T-helper 1 cell treated with Interleukin-12 subunit alpha and Interleukin-12 subunit beta and Interleukin-4 antibody, amounts not matched to agents 30 ng/mL and 1 ng/mL, for 36 hours (primary cell): ENCODE measurements around the gene STAG3. TPM values are rescaled to one million over a fixed set of nuclear protein-coding genes. Genes with fewer than 3 reads are reported as not detected.
"Not testable (repeated sequence)": the region's sequence is repeated elsewhere in the genome, so short reads cannot be mapped to it uniquely, and the experiment has no call there.

Source experiments
- intact Hi-C: fragments of 100-400 bp; cut with micrococcal nuclease; formaldehyde crosslinking; loops from one replicate; pipeline ENCODE4 v1.15.1; 2024
- total RNA-seq: library from RNA; stranded (reverse); gene quantifications from 2 replicates; pipeline ENCODE4 v1.2.3, GENCODE V29; 2022

STAG3 gene
- total RNA-seq, 1 donor from 2014 or later, result 33.0 TPM

DNA sequence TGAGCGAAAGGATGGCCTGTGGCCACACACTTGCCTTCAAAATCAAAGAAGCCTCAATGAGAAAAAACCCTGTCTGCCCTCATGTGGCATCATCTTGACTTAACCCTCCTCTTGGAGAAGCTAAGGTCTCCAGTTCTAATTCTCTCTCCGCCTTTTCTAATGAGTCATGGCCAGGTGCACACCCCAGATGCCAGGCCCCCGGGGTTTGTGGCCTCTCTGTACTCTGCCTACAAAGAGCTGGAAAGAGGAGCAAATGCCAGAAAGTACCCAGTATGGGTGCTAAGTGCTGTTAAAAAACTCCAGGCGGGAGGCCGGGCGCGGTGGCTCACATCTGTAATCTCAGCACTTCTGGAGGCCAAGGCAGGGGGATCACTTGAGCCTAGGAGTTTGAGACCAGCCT lies 62.3 kb downstream of the STAG3 start:
- intact Hi-C loops, result not testable (repeated sequence)

DNA sequence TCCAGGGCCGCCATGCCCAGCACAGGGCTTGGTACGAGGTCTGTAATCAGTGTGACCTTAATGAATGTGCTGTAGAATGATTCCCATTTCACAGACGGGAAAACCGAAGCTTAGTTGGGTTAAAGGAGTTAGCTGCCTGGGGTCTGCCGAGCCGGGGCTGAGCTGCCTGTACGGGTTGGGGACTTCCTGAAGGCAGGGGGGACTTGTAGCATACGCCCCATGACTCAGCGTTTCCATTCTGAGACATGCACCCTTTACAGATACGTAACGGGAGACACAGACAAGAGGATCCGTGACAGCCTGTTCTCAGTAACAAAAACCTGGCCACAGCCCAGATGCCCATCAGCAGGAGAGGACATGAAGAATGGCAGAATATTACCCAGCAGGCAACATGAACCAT lies 65.7 kb downstream of the STAG3 start:
- intact Hi-C loops, result loop anchor here (1.0 kb wide), 1 partner anchor 22 kb away; no protein-coding TSS in a partner anchor

DNA sequence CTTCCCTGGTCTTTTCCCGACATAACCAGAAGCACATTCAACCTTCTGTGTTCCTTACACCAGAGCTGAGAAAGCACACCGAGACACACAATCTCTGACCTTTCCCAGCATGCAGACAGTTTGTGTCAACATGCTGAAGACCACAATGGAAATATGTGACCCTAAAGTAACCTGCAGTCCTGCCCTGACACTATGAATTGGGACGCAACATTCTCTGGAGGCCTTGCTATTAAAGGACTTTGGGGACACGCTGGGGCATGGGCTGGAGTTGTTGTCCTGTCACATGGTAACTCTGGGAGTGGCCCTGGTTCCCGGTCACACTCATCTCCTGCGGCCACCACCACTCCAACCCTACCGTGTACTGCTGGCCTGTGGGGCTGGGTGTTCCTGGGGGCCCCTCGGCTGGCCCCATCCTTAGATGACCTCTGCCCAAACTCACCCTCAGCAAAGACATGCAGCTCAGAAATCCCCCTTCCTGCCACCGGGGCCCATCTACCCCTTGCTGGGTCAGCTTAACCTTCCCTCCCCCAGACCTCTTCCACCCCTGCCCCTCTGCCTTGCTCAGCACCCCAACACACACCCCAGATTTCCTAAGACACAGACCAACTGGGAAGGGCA lies 67.4 kb downstream of the STAG3 start:
- intact Hi-C loops, result not testable (repeated sequence)

DNA sequence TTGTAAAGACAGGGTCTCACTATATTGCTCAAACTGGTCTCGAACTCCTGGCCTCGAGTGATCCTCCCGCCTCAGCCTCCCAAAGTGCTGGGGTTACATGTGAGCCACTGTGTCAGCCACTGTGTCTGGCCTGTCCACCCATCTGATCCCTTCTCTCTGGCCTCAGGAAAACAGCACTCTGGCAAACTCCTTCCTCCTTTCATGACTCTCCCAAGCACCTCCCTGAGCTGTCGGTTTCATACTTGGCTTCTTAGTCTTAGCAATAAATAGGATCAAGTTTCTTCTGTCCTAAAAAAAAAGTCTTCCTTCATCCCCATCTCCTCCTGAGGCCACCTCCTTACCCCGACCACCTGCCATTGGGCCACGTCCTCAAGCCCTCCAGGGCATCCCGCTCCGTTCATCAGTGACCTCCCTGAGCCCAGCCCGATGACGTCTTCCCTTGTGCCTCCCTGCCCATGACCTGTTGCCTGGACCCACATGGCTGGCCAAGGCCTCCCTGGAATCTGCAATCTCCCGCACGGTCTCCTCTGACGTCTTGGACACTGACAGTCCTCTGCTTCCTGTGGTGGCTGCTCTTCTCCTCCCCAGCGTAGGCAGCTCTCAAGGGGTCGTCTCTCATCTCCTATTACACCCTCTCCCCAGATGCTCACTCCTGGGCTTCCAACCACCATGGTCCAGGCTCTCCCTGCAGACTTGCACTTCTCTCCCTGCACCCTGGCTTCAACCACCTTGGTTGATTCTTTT lies 68.6 kb downstream of the STAG3 start:
- intact Hi-C loops, result not testable (repeated sequence)

DNA sequence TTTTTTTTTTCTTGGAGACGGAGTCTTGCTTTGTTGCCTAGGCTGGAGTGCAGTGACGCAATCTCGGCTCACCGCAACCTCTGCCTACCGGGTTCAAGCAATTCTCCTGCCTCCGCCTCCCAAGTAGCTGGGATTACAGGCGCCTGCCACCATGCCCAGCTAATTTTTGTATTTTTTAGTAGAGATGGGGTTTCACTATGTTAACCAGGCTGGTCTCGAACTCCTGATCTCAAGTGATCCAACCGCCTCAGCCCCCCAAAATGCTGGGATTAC lies 69.1 kb downstream of the STAG3 start:
- intact Hi-C loops, result not testable (repeated sequence)

DNA sequence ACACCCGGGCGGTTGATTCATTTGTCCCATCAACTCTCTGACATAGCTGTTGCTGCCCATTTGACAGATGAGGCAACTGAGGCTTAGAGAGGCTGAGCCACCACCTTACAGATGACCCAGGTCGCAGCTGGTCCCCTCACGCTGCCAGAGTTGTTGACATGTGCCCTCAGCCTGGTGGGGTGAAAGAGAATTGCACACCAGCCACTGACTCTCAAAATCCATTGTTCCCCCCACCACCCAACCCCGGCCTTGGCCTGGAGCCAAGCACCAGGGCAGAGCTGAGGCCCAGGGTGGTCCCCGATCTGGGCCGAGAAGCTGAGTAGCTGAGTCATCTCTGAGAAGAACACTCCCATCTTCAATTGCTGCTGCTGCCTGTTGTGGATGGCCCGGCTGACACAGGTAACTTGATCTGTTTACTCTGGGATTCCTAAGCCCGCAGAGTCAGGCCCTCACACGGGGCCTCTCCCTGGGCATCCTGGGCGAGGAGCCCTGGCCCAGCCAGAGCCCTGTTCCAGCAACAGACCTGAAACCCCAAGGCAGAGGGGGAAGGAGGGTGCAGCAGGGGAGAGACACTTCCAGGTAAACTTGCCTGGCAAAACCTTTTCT lies 69.5 kb downstream of the STAG3 start:
- intact Hi-C loops, result no loop called here

DNA sequence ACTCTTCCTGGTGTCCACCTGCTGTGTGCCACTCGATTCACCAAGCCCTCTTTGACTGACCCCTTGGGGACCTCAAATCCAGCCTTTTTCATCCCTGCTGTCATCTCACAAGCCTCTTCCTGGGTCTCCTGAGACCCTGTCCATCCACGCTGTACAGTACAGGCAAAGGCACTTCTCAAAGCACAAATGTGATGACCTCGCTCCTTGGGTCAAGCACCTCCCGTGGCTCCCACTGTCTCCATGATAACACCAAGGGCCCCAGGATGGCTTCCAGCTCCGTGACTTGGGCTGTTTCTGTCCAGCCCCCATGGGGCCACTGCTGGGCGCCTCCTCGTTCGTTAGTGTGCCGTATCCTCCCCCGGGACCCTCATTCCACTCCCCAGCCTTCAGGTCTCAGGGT lies 70.8 kb downstream of the STAG3 start:
- intact Hi-C loops, result no loop called here

DNA sequence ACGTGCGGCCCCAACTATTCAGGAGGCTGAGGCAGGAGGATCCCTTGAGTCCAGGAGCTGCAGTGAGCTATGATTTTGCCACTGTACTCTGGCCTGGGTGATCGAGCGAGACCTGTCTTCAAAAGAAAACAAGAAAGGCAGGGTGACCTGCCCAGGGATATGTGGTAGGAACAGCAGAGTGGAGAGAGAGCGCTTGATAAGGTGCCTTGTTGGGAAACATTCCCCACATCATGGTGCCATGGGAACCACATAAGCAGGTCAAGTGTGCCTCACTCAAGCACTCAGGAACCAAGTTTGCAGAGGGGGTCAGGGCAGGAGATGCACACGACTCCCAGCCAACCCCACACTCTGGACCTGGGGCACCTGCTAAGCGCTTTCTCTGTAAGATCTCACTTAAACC lies 79.3 kb downstream of the STAG3 start:
- intact Hi-C loops, result no loop called here

DNA sequence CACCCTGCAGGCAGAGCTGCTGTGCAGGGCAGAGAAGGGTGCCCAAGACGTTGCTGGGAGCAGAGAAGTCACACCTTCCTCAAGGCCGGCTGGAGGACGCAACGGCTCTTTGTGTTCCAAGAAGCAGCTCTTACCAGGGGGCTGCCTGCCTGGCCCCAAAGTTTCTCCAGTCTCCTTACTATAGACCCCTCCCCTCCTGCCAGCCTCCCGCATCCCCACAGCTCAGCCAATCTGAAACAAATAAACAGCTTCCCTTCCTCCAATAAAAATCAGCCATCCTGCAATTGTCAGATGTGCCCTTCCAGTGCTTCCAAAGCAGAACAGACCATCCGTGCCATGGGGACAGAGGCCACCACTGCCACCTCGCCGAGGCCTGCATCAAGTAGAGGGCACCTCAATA lies 82.3 kb downstream of the STAG3 start:
- intact Hi-C loops, result not testable (repeated sequence)

DNA sequence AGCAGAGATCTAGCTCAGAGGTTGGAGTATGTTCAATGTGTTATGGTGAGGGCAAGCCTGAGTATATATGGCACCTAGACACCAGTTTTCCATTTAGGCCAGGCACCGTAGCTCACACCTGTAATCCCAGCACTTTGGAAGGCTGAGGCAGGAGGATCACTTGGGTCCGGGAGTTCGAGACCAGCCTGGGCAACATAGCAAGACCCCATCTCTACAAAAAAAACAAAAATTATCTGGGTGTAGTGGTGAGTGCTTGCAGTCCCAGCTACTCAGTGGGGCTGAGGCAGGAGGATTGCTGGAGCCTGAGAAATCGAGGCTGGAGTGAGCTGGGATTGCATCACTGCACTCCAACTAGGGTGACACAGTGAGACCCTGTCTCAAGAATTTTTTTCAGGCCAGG lies 85.2 kb downstream of the STAG3 start:
- intact Hi-C loops, result not testable (repeated sequence)

Other genes starting within 250 kb of the STAG3 start
- 0.32 TPM in 1 of 2 replicates, not detected in the other for gene GJC3, start 248.3 kb upstream of the STAG3 start, total RNA-seq
- not detected in 2 replicates for gene AZGP1, start 201.9 kb upstream of the STAG3 start, total RNA-seq
- 69.7 and 75.2 TPM in 2 replicates for gene ZKSCAN1, start 162.3 kb upstream of the STAG3 start, total RNA-seq
- 8.7 and 9.2 TPM in 2 replicates for gene ZSCAN21, start 128.1 kb upstream of the STAG3 start, total RNA-seq
- gene ZNF3, start 96.2 kb upstream of the STAG3 start, total RNA-seq, result 28.0 and 28.3 TPM in 2 replicates
- 95.2 and 110 TPM in 2 replicates for gene COPS6, start 88.9 kb upstream of the STAG3 start, total RNA-seq
- 257 and 262 TPM in 2 replicates for gene MCM7, start 76.5 kb upstream of the STAG3 start, total RNA-seq
- 10.7 and 12.0 TPM in 2 replicates for gene AP4M1, start 76.3 kb upstream of the STAG3 start, total RNA-seq
- gene TAF6, start 58.6 kb upstream of the STAG3 start, total RNA-seq, result 67.1 and 69.0 TPM in 2 replicates
- gene CNPY4, start 58.3 kb upstream of the STAG3 start, total RNA-seq, result 37.0 and 39.5 TPM in 2 replicates
- gene MBLAC1, start 51.0 kb upstream of the STAG3 start, total RNA-seq, result 5.0 and 6.0 TPM in 2 replicates
- gene LAMTOR4, start 29.0 kb upstream of the STAG3 start, total RNA-seq, result 150 and 161 TPM in 2 replicates
- 58.1 and 61.1 TPM in 2 replicates for gene TRAPPC14, start 19.2 kb upstream of the STAG3 start, total RNA-seq
- 2.8 and 3.0 TPM in 2 replicates for gene GAL3ST4, start 9.3 kb upstream of the STAG3 start, total RNA-seq
- gene GPC2, start 537 bp upstream of the STAG3 start, total RNA-seq, result 4.4 and 5.6 TPM in 2 replicates
- gene PVRIG, start 42.0 kb downstream of the STAG3 start, total RNA-seq, result 69.1 and 72.8 TPM in 2 replicates
- not detected in 2 replicates for gene SPDYE3, start 129.8 kb downstream of the STAG3 start, total RNA-seq
- gene PILRB, start 180.2 kb downstream of the STAG3 start, total RNA-seq, result 82.4 and 84.7 TPM in 2 replicates
- gene PILRA, start 195.6 kb downstream of the STAG3 start, total RNA-seq, result 11.7 and 11.8 TPM in 2 replicates